NCI-H128 (cell line): ENCODE data around the gene ZNF429.
A peak's percentile ranks its signal among the peaks of the same experiment; 100 is the strongest.
"Not testable (repeated sequence)": the region's sequence is repeated elsewhere in the genome, so short reads cannot be mapped to it uniquely, and the experiment has no call there.

Source experiments
- DNase-seq: peaks from one replicate; lab custom pipeline; 2025; ENCODE audit not compliant: unreplicated experiment; lab: John Stamatoyannopoulos, UW

ZNF429 gene

DNA sequence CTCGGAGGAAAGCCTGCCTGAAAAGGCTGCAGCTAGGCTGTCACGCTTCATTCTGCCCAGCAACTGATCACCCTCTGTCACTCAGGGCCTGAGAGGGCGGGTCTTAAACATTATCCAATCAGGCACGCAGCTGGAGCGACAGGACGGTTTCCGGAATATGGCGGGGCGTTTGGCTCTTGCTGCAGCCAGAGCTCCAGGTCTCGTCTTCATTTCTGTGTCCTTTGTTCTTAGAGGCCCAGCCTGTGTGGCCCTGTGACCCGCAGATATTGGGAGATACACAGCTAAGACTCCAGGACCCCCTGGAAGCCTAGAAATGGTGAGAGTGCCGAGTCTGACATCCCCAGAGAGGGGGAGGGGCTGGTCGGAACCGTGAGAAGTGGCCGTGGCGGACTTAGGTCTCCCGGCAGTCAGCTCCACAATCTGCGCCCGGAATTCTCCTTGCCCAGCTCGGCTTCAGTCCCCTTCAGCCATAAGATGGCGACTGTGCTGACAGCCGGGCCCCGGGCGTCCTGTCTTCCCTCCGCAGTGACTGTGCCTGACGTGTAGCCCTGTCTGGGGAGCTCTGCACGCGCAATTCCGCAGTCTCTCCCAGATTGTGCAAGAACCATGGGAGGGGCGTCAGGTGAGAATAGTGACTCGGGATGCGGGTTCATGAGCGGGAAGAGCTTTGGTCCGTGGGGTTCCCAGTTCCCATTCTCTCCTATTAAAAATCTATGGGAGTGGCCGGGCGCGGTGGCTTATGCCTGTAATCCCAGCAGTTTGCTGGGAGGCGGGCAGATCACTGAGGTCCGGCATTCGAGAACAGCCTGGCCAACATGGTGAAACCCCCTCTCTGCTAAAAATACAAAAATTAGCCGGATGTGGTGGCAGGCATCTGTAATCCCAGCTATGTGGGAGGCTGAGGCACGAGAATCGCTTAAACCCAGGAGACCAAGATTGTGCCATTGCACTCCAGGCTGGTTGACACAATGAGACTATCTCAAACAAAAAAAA, at the start of gene ZNF429:
ZNF429 (plus strand) TSS at position 144 of the 993 bp plus-strand sequence; CDS start at position 314, 170 bp downstream.
- DNase-seq: peak; percentile 89

DNA sequence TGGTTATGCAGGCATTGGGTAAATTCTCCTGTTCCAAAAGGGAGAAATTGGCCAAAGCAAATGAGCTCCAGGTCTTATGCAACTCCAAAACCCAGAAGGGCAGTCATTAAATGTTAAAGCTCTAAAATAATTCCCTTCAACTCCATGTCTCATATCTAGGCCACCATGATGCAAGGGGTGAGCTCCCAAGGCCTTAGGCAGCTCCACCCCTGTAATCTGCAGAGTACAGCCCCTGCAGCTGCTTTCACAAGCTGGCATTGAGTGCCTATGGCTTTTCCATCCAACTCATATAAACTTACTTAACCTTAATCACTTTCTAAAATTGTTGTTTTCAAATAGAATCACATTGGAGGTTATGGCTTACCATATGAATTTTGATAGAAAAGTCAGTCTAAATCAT, 44.7 kb upstream of the ZNF429 start:
- no peak for DNase-seq

DNA sequence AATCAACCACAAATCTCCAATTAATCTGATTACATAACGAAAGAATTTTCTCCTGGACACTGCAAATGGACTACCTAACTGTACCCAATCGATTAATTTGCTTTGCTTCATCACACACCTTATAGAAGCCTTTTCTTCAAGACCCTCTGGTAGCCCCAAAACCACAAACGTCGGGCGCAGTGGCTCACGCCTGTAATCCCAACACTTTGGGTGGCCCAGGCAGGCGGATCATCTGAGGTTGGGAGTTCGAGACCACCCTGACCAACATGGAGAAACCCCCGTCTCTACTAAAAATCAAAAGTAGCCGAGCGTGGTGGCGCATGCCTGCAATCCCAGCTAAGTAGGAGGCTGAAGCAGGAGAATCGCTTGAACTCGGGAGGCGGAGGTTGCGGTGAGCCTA, 42.9 kb upstream of the ZNF429 start:
- DNase-seq: no peak

- no peak for DNase-seq
These were observed 41.8 kb upstream of the ZNF429 start for GRCh38 chr19:21463449-21464105.

DNA sequence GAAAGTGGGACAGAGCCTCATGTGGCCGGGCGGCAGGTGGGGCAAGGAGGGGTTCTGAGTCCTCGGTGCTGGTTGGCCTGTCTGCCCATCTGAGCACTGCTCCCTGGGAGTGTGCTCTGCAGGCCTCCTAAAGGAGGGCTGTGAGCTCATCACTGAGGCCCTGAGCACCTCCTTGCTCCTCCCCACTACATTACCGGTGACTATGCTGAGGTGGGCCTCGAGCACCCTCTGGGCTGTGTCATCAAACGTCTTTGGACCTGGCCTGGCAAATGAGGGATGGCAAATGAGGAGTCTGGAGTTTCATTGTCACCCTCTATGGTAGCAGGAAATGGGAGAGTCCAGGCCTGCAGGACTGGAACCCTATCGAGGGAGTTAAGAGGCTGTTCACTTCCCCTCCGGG, 38.8 kb upstream of the ZNF429 start:
- DNase-seq: no peak

DNA sequence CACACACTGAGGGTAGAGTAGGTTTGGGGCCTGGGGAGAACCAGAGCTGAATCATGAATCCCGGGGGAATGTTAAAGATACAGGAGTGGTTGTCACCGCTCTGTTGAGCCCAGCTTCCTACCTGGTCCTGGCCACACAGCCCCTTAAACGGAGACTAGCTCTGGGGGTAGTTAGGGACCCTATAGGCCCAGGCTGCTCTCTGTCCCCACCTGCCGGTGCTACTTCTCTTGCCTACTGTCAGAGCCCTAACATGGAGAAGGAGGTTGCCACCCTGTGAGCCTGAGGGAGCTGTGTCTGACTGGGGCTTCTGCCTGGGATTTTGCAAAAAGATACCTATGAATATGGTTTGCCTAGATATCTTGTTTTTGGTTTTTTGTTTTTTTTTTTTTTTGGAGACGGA, 36.6 kb upstream of the ZNF429 start:
- no peak for DNase-seq

- DNase-seq: no peak
These were observed 32.9 kb upstream of the ZNF429 start for GRCh38 chr19:21472507-21472906.

GRCh38 chr19:21474671-21475181, 30.7 kb upstream of the ZNF429 start:
- no peak for DNase-seq

GRCh38 chr19:21482361-21482760, 23.0 kb upstream of the ZNF429 start:
- not testable (repeated sequence) for DNase-seq

DNA sequence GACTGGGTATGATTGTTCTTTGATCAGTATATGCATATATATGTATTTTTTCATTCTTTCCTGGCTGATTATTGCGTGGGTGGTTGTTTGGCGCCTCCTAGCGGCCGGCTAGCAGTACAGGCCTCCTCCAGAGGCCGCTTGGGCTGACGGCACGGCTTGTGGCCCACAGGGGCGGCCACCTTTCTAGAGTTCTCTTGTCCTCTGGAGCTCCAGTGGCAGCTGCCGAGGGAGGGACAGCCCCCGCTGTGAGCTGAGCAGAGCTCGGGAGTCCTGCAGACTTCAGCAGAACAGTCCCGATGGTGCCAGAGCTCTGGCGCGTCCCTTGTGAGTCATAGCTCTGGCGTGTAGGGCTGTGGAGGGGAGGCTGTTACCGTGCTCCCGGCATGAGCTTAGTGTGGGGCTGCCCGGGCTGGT, 22.5 kb upstream of the ZNF429 start:
- DNase-seq: no peak

DNA sequence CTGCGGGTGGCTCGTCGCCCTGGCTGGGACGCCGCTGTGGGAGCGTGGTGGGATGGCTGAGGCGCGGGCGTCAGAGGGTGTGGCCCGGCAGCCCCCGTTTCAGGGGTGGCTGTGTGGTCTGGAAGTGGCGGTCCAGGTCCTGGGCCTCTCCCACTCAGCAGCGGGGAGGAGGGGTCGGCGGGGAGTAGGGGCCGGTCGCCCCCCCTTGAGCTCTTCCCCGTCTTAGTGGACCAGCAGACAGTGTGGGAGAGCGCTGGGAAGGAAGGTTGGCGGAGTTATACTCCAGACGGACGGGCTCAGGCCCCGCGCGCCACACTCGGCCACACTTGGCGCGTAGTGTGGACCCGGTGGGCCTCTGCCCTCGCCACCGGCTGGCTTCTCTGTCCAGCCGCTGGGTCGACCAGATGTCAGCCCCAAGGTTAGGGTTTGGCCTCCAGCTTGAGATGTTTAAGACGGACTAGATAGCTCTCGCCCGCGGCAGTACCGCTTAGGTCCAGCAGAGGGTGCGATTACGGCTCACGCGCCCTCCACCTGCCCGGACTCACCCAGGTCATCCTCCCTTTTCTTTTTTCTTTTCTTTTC, 21.7 kb upstream of the ZNF429 start:
- no peak for DNase-seq

DNA sequence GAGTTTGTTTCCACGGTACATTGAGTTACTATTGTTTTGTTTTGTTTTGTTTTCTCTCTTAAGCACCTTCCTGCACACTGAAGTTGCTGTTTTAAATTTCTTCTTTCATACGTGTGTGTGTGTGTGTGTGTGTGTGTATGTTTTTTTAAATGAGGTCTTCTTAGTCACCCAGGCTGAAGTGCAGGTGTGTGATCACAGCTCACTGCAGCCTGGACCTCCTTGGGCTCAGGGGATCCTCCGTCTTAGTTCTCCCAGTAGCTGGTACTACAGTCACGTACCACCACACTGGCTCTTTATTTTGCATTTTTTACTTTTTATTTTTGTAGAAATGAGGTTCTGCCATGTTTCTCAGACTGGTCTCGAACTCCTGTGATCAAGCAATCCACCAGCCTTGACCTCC, 20.8 kb upstream of the ZNF429 start:
- DNase-seq: no peak

DNA sequence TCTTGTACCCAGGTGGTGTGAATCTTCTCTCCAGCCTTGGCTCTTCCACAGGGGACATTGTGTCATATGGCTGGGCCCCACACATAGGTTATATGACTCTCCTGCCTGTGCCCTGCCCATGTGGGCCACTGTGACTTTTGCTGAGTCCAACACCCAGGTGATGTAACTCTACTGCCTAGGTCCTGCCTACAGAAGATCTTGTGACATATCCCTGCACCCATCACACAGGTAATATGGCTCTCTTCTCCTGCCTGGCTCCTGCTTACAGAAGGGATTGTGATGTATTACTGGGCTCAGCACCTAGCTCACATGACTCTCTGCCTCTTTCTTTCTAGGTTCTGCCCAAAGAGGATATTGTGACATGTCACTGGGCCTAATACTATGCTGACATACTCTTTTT, 19.5 kb upstream of the ZNF429 start:
- no peak for DNase-seq

DNA sequence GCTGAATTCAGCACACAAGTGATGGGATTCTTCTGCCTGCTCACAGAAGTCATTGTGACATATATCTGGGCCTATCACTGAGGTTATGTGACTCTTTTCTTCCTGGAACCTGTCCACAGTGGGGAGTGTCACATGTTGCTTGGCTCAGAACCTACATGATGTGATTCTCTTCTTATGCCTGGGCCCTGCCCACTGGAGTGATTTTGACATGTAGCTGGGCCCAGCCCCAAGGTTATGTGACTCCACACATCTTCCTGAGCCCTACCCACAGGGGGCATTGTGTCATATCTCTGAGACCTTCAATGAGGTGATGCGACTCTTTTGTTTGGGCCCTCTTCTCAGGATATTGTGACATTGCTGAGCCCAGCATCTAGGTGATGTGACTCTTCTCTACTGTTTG, 17.4 kb upstream of the ZNF429 start:
- DNase-seq: no peak

- DNase-seq: no peak
These were observed 14.3 kb upstream of the ZNF429 start for GRCh38 chr19:21491146-21491545.

DNA sequence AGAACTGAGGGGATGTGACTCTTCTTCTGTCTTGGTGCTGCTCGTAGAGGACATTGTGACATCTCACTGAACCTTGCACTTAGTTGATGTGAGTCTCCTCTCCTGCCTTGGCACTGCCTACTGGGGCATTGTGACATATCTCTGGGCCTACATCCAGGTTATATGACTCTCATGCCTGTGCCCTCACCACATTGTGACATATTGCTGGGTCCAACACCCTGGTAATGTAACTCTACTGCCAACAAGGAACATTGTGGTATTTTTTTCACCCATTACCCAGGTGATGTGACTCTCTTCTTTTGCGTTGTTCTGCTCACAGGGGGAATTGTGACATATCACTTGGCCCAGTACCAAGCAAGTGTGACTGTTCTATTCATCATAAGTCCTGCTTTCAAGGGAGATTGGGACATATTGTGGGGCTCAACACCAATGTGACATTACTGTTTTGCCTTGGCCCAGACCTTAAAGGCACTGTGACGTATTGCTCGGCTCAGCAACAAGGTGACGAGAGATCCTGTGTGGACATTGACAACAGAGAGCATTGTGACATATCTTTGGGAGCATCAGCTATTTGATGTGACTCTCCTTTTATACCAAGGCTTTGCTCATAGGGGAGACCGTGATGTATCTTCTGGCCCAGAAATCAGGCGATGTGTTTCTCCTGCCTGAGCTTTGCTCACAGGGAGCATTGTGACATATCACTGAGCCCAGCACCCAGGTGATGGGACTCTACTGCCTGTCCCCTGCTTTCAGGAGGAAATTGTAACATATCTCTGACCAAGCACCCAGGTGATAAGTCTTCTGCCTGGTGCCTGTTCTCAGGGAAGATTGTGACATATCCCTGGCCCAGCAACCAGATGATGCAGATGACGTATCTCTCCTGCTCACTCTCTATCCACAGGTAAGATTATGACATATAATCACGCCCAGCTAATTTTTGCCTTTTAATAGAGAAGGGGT, 12.2 kb upstream of the ZNF429 start:
- no peak for DNase-seq

- DNase-seq: no peak
These were observed 8.5 kb upstream of the ZNF429 start for GRCh38 chr19:21496876-21497275.

DNA sequence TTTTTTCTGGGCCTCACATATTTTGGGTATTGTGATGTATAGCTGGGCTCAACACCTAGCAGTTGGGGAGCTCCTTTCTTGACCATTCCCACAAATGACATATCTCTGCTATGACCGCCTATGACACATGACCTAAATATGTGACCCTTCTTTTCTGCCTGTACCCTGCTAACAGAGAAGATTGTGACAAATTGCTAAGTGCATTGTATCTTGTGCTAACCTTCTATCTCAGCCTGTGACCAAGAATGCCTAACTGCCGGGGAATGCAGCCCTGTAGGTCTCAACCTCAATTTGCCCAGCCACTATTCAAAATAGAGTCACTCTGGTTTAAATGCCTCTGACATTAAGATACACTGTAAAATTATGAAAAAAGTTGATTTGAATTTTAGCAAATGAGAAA, 6.8 kb upstream of the ZNF429 start:
- no peak for DNase-seq

DNA sequence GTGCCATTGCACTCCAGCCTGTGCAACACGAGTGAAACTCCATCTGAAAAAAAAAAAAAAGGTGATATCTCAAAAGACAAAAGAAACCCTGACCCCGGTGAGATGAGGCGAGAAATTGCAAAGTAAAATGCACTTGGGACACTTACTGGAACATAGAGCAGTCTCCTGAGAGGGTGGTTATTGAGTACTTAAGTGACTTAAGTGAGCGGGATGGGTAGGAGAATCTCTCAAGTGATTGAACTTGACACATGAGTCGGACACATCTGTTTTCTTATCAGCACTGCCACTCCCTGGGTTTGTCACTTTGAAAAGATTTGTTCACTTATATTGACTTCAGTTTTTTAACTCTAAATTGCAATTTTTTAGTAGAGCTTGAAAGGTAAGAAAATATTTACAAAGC, 2.8 kb downstream of the ZNF429 start:
- no peak for DNase-seq

DNA sequence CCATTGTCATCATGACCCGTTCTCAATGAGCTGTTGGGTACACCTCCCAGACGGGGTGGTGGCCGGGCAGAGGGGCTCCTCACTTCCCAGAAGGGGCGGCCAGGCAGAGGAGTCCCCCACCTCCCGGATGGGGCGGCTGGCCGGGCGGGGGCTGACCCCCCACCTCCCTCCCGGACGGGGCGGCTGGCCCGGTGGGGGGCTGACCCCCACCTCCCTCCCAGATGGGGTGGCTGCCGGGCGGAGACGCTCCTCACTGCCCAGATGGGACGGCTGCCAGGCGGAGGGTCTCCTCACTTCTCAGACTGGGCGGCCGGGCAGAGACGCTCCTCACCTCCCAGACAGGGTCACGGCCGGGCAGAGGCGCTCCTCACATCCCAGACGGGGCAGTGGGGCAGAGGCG, 5.7 kb downstream of the ZNF429 start:
- DNase-seq: not testable (repeated sequence)
